OCI-LY7 (cell line): Measurements from ENCODE around the gene CTNNA3. TPM values are rescaled to one million over a fixed set of nuclear protein-coding genes. Genes with fewer than 3 reads are reported as not detected.

Experiments
- BruUV-seq: library from RNA; stranded (reverse); fragments of 400-500 nt; replicated peaks from 2 replicates; lab custom pipeline; 2021; lab: Mats Ljungman, UMichigan
- CTCF ChIA-PET: fragments of 300-600 bp; sonication (Branson Sonifier 250); formaldehyde crosslinking; loops from one replicate; lab custom pipeline; 2022; ENCODE audit warnings: antibody characterized with exemption; ENCODE audit not compliant: unreplicated experiment; lab: Charles Lee
- POLR2A ChIA-PET: fragments of 300-600 bp; sonication (Branson Sonifier 250); formaldehyde crosslinking; loops from one replicate; lab custom pipeline; 2022; ENCODE audit warnings: antibody characterized with exemption; lab: Charles Lee
- DNase-seq: peaks from one replicate; pipeline ENCODE4 v3.0.0-alpha.2; 2015; ENCODE audit warnings: low spot score
- H2AFZ ChIP-seq: fragments of 200-600 bp; sonication (generic), shearing (Covaris generic); 2 replicates; pipeline ENCODE4 v1.6.1; 2014; ENCODE audit warnings: mild to moderate bottlenecking, antibody characterized with exemption, low read length, moderate library complexity
- H3K27ac ChIP-seq: fragments of 200-600 bp; sonication (generic); 2 replicates; pipeline ENCODE4 v1.5.1; 2014; ENCODE audit warnings: mixed run types, low read depth, mild to moderate bottlenecking, moderate library complexity, low read length, inconsistent platforms; ENCODE audit not compliant: poor library complexity, severe bottlenecking
- H3K36me3 ChIP-seq: fragments of 200-600 bp; sonication (generic); 2 replicates; pipeline ENCODE4 v1.6.1; 2014; ENCODE audit warnings: mild to moderate bottlenecking, antibody characterized with exemption, low read length, moderate library complexity, mixed read lengths; ENCODE audit not compliant: insufficient read depth
- H3K4me1 ChIP-seq: fragments of 200-600 bp; sonication (generic); 2 replicates; pipeline ENCODE4 v1.5.1; 2014; ENCODE audit warnings: mild to moderate bottlenecking, low read length; ENCODE audit not compliant: insufficient read depth, poor library complexity, severe bottlenecking
- H3K4me2 ChIP-seq: fragments of 200-600 bp; sonication (generic); 2 replicates; pipeline ENCODE4 v1.6.1; 2014; ENCODE audit warnings: mild to moderate bottlenecking, low read length
- H3K4me3 ChIP-seq: fragments of 200-600 bp; sonication (generic); 2 replicates; pipeline ENCODE4 v1.5.1; 2014; ENCODE audit warnings: mild to moderate bottlenecking, low read depth, low read length; ENCODE audit not compliant: poor library complexity, severe bottlenecking
- H3K79me2 ChIP-seq: fragments of 200-600 bp; sonication (generic); 2 replicates; pipeline ENCODE4 v1.6.1; 2016; ENCODE audit warnings: low read depth, mild to moderate bottlenecking, low read length, moderate library complexity, mixed read lengths; ENCODE audit not compliant: insufficient read depth
- H3K9me2 ChIP-seq: fragments of 200-600 bp; sonication (generic); 2 replicates; pipeline ENCODE4 v1.6.1; 2016; ENCODE audit warnings: mild to moderate bottlenecking, low read length, mixed read lengths; ENCODE audit not compliant: insufficient read depth
- H3K9me3 ChIP-seq: fragments of 200-600 bp; sonication (generic); 2 replicates; pipeline ENCODE4 v1.6.1; 2014; ENCODE audit warnings: mild to moderate bottlenecking, mixed run types, low read length, mixed read lengths
- H4K20me1 ChIP-seq: fragments of 200-600 bp; sonication (generic); 2 replicates; pipeline ENCODE4 v1.6.1; 2014; ENCODE audit warnings: mild to moderate bottlenecking, antibody characterized with exemption, low read length, moderate library complexity, mixed read lengths; ENCODE audit not compliant: insufficient read depth
- EZH2phosphoT487 ChIP-seq: fragments of 200-600 bp; sonication (generic); IDR thresholded peaks from 2 replicates; pipeline ENCODE4 v1.6.1; 2018; ENCODE audit warnings: low read depth, borderline replicate concordance, mild to moderate bottlenecking, mixed run types, antibody characterized with exemption, low read length, moderate library complexity, mixed read lengths
- intact Hi-C: fragments of 100-400 bp; cut with micrococcal nuclease; formaldehyde crosslinking; loops from one replicate; pipeline ENCODE4 v1.10.0; 2022; ENCODE audit not compliant: unreplicated experiment
- total RNA-seq, 2 experiments: library from RNA; depleted of rRNA in 1 of 2; stranded (reverse); fragments of >200 nt in 1 of 2; shearing (Covaris generic) in 1 of 2; gene quantifications; 2 replicates each; pipeline ENCODE4 v1.2.3, GENCODE V29; 2014 to 2022
- TF ChIP-seq, protein P1 (sequence below): fragments of 200-600 bp; sonication (generic); conservative IDR thresholded peaks from 2 replicates; pipeline ENCODE4 v1.5.1; 2014; ENCODE audit warnings: mild to moderate bottlenecking, antibody characterized with exemption, low read length, moderate library complexity, mixed read lengths

The CTNNA3 gene
- total RNA-seq, 2 experiments from 2014 or later, result not detected

- H2AFZ ChIP-seq, result no peak overlapping the region
- no peak for DNase-seq
- no peak for TF ChIP-seq EZH2phosphoT487
- TF ChIP-seq, protein P1, sequence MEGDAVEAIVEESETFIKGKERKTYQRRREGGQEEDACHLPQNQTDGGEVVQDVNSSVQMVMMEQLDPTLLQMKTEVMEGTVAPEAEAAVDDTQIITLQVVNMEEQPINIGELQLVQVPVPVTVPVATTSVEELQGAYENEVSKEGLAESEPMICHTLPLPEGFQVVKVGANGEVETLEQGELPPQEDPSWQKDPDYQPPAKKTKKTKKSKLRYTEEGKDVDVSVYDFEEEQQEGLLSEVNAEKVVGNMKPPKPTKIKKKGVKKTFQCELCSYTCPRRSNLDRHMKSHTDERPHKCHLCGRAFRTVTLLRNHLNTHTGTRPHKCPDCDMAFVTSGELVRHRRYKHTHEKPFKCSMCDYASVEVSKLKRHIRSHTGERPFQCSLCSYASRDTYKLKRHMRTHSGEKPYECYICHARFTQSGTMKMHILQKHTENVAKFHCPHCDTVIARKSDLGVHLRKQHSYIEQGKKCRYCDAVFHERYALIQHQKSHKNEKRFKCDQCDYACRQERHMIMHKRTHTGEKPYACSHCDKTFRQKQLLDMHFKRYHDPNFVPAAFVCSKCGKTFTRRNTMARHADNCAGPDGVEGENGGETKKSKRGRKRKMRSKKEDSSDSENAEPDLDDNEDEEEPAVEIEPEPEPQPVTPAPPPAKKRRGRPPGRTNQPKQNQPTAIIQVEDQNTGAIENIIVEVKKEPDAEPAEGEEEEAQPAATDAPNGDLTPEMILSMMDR, result no peak
- H3K4me2 ChIP-seq, result no peak overlapping the region
- intact Hi-C loops, result no loop called here
- H3K36me3 ChIP-seq, result no peaks in the 10 kb centered on the region
- H4K20me1 ChIP-seq, result no peaks in the 10 kb centered on the region
- no peaks in the 10 kb centered on the region for H3K79me2 ChIP-seq
- no peak overlapping the region for H3K27ac ChIP-seq
- no peaks in the 10 kb centered on the region for H3K9me2 ChIP-seq
- H3K4me1 ChIP-seq, result no peaks in the 10 kb centered on the region
- H3K4me3 ChIP-seq, result no peak overlapping the region
- BruUV-seq, result no TSS peak
- CTCF ChIA-PET, result no interaction called here
- POLR2A ChIA-PET, result no interaction called here
- no peaks in the 10 kb centered on the region for H3K9me3 ChIP-seq
These were observed 882.9 kb downstream of the CTNNA3 start for GRCh38 chr10:66813122-66813521.

- Histone ChIP-seq H3K4me3 (no peak overlapping the region), H3K79me2 (no peaks in the 10 kb centered on the region), H4K20me1 (no peaks in the 10 kb centered on the region), H2AFZ (no peak overlapping the region), H3K4me1 (no peaks in the 10 kb centered on the region), H3K9me3 (no peaks in the 10 kb centered on the region), H3K36me3 (no peaks in the 10 kb centered on the region), H3K27ac (no peak overlapping the region), H3K4me2 (no peak overlapping the region), H3K9me2 (no peaks in the 10 kb centered on the region)
- no peak for DNase-seq
- BruUV-seq, result no TSS peak
- no peak for TF ChIP-seq EZH2phosphoT487
- TF ChIP-seq, protein P1, result no peak
- POLR2A ChIA-PET, result no interaction called here
- intact Hi-C loops, result no loop called here
- CTCF ChIA-PET, result no interaction called here
These were observed 884.8 kb downstream of the CTNNA3 start for GRCh38 chr10:66811211-66811610.

DNA sequence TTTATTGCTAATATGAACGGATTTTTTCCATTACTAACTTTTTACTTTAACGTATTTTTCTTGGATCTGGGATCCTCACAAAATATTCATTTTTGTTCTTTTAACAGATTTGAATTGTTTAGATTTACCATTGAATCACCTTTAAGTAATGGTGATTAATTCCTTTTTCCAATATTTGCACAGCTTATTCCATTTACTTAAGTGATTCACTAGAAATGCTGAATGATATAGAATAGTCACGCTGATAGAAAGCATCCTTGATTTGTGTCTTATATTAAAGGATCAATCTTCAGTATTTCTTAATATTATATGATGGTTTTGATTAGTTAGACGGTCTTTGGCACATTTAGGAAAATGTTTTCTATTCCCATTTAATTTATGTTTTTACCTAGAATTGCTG is 886.6 kb downstream of the CTNNA3 start:
- no TSS peak for BruUV-seq
- H3K4me3 ChIP-seq, result no peak overlapping the region
- H3K4me1 ChIP-seq, result no peaks in the 10 kb centered on the region
- H3K9me3 ChIP-seq, result no peaks in the 10 kb centered on the region
- no peak overlapping the region for H3K27ac ChIP-seq
- no peaks in the 10 kb centered on the region for H3K36me3 ChIP-seq
- no peaks in the 10 kb centered on the region for H4K20me1 ChIP-seq
- no peak overlapping the region for H2AFZ ChIP-seq
- no peak for DNase-seq
- POLR2A ChIA-PET, result no interaction called here
- no peaks in the 10 kb centered on the region for H3K9me2 ChIP-seq
- H3K79me2 ChIP-seq, result no peaks in the 10 kb centered on the region
- intact Hi-C loops, result no loop called here
- no peak overlapping the region for H3K4me2 ChIP-seq
- TF ChIP-seq, protein P1, result no peak
- no peak for TF ChIP-seq EZH2phosphoT487
- CTCF ChIA-PET, result no interaction called here
